ENCODE data around the gene HEATR5B.
"Not testable (repeated sequence)": the region's sequence is repeated elsewhere in the genome, so short reads cannot be mapped to it uniquely, and the experiment has no call there.

HEATR5B gene

GRCh38 chr2:36979007-36979406, 105.2 kb downstream of the HEATR5B start:
- DNase-seq (ENCODE audit: low spot score) = not testable (repeated sequence)

- DNase-seq (ENCODE audit: low spot score) = no peak
These were observed 108.1 kb downstream of the HEATR5B start for GRCh38 chr2:36976065-36976464.

GRCh38 chr2:36975306-36975705, 108.9 kb downstream of the HEATR5B start:
- DNase-seq (ENCODE audit: low spot score) = no peak

- DNase-seq (ENCODE audit: low spot score) = no peak
These were observed 110.9 kb downstream of the HEATR5B start for GRCh38 chr2:36973320-36973719.

- no peak for DNase-seq (ENCODE audit: low spot score)
These were observed 112.2 kb downstream of the HEATR5B start for GRCh38 chr2:36971990-36972389.

GRCh38 chr2:36967236-36967876, 116.8 kb downstream of the HEATR5B start:
- DNase-seq (ENCODE audit: low spot score) = no peak

GRCh38 chr2:36966370-36967235, 117.6 kb downstream of the HEATR5B start, which contains the start of gene STRN:
Gene STRN, minus strand, starts transcription at chr2:36966536. Its CDS starts 73 bp downstream, at chr2:36966463.
- peak; percentile 96 for DNase-seq (ENCODE audit: low spot score)

GRCh38 chr2:36965751-36966369, 118.3 kb downstream of the HEATR5B start:
- DNase-seq (ENCODE audit: low spot score) = peak; percentile 29

GRCh38 chr2:36965206-36965605, 119.0 kb downstream of the HEATR5B start:
- no peak for DNase-seq (ENCODE audit: low spot score)

- DNase-seq (ENCODE audit: low spot score) = no peak
These were observed 119.6 kb downstream of the HEATR5B start for GRCh38 chr2:36964496-36965058.

- DNase-seq (ENCODE audit: low spot score) = no peak
These were observed 120.4 kb downstream of the HEATR5B start for GRCh38 chr2:36963734-36964133.

- DNase-seq (ENCODE audit: low spot score) = no peak
These were observed 121.1 kb downstream of the HEATR5B start for GRCh38 chr2:36963106-36963505.

- DNase-seq (ENCODE audit: low spot score) = no peak
These were observed 123.4 kb downstream of the HEATR5B start for GRCh38 chr2:36960773-36961172.

GRCh38 chr2:36960005-36960675, 124.0 kb downstream of the HEATR5B start:
- DNase-seq (ENCODE audit: low spot score) = no peak

- DNase-seq (ENCODE audit: low spot score) = no peak
These were observed 129.1 kb downstream of the HEATR5B start for GRCh38 chr2:36954977-36955607.

- DNase-seq (ENCODE audit: low spot score) = no peak
These were observed 131.4 kb downstream of the HEATR5B start for GRCh38 chr2:36952748-36953197.

GRCh38 chr2:36951574-36951973, 132.6 kb downstream of the HEATR5B start:
- DNase-seq (ENCODE audit: low spot score) = no peak

- DNase-seq (ENCODE audit: low spot score) = no peak
These were observed 133.1 kb downstream of the HEATR5B start for GRCh38 chr2:36951027-36951518.

- DNase-seq (ENCODE audit: low spot score) = no peak
These were observed 134.3 kb downstream of the HEATR5B start for GRCh38 chr2:36949845-36950244.

GRCh38 chr2:36945240-36945639, 138.9 kb downstream of the HEATR5B start:
- not testable (repeated sequence) for DNase-seq (ENCODE audit: low spot score)

GRCh38 chr2:36941867-36942266, 142.3 kb downstream of the HEATR5B start:
- no peak for DNase-seq (ENCODE audit: low spot score)

Measured in Ammon's horn (tissue), 1 donor.